ENCODE results near the gene RPP21. TPM values are rescaled to one million over a fixed set of nuclear protein-coding genes. Genes with fewer than 3 reads are reported as not detected.

RPP21 gene
- total and polyA plus RNA-seq, 2 of the 8 experiments (the other 6 are each of a cell fraction or from before 2014, with no cell fraction given), result 63.0 to 219 TPM

GRCh38 chr6:30344191-30344867 is 627 bp upstream of the RPP21 start (continued):
- no peak for TF ChIP-seq SP2 (IDR thresholded peaks at IDR 0.05; ENCODE audit: low read length)
- TF ChIP-seq TBP (IDR thresholded peaks at IDR 0.05; ENCODE audit: low read depth, low read length), result no peak
- no peak for TF ChIP-seq BACH1 (IDR thresholded peaks at IDR 0.05; ENCODE audit: low read length)

All from H1 (cell line).